KOPT-K1 (cell line): ENCODE results near the gene BCDIN3D.

Experiments
- H3K27ac ChIP-seq: fragments of 200-600 bp; sonication (generic); 2 replicates; pipeline ENCODE4 v1.5.1; 2016; ENCODE audit warnings: antibody characterized with exemption, mild to moderate bottlenecking, low read depth, low read length; ENCODE audit not compliant: poor library complexity, severe bottlenecking
- H3K36me3 ChIP-seq: fragments of 200-600 bp; sonication (generic); 2 replicates; pipeline ENCODE4 v1.5.1; 2017; ENCODE audit warnings: antibody characterized with exemption, mild to moderate bottlenecking, low read length, moderate library complexity; ENCODE audit not compliant: insufficient read depth
- H3K9me3 ChIP-seq: fragments of 200-600 bp; sonication (generic); 2 replicates; pipeline ENCODE4 v1.5.1; 2017; ENCODE audit warnings: antibody characterized with exemption, low read length, mild to moderate bottlenecking; ENCODE audit not compliant: insufficient read depth, poor library complexity, severe bottlenecking

Gene BCDIN3D, protein sequence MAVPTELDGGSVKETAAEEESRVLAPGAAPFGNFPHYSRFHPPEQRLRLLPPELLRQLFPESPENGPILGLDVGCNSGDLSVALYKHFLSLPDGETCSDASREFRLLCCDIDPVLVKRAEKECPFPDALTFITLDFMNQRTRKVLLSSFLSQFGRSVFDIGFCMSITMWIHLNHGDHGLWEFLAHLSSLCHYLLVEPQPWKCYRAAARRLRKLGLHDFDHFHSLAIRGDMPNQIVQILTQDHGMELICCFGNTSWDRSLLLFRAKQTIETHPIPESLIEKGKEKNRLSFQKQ

DNA sequence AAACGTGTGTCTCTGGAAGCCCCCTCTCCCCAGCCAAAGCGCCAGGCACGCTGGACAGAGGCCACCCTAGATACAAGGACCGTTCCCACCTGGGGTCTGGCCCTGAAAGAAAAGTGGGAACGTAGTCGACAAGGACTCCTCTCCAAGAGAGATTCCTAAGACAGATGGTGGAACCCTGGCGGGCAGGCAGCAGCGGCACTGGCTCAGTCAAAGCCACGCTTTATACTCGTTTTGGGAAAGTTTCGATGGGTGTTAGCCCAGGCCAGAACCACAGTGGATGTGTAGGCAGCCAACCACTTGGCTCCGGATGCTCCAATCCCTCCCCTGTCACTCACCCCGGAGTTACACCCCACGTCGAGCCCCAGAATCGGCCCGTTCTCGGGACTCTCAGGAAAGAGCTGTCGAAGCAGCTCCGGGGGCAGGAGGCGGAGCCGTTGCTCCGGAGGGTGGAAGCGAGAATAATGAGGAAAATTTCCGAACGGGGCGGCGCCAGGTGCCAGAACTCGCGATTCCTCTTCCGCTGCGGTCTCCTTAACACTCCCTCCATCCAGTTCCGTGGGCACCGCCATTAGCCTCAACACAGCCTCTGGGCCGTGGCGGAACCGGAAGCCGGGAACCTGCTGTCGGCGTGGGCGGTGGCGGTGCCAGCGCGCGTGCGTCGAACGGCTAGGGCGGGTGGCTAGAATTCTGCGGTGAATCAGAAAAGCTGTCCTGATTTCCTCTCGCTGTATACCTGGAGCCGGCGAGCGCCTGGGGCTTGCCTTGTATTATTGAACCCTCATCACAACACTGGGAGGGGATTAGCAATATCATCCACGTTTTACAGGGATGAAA, at the start of gene BCDIN3D:
Gene BCDIN3D (minus strand): TSS at position 588 of the 834 bp plus-strand sequence. CDS start 19 bp downstream, at position 569.
- Histone ChIP-seq H3K27ac (peak within 1 kb of the TSS; percentile 71), H3K9me3 (no peaks in the 10 kb centered on the region), H3K36me3 (peaks cover 5% of the 10 kb centered on the region; the same call in 1 of the 2 replicates)

DNA sequence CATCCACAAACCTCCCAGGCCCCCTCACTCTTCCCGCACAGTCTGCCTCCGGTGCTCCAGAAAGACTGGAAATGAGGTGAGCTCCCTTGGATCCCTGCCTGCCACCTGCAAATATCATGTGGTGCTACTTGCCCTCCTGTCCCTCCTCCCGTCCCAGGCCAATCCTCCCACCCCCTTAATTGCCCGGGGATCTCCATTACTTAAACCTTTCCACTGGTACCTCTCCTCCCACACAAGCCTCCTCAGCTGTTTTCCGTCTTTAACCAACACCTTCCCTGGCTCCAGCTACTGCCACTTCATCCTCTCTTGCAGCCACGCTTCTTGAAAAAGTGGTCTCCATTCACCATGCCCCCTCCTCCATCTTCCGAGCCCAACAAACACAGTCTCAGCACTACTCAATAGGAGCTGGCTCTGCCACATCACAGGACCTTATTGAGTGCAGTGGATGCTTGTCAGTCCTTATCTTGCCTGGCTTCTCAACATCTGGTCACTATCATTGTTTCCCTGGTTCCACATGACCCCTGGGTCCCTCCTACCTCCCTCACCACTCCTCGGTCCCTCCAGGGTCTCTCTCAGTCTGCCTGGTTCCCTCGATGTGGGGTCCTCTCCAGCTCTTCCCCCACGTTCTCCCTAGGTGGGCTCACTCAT, 49.3 kb upstream of the BCDIN3D start:
- Histone ChIP-seq H3K27ac (no peak overlapping the region), H3K9me3 (no peaks in the 10 kb centered on the region), H3K36me3 (no peaks in the 10 kb centered on the region)

DNA sequence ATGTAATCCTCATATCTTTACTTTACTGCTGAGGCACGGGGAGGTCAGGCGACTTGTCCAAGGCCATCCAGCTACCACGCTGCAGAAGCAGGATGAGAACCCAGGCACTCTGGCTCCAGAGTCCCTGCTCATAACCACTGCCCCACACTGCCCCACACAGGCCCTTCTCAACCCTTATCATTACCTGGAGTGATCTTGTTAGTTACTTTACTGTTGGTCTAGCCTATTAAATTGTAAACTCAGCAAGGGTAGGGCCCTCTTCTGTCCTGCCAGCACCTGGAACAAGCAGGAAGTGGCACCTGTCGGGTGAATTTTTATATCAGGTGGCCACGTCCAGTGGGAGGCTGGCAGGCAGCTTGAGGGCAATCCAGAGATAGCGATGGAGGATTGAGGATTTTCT, 48.6 kb upstream of the BCDIN3D start:
- no peak overlapping the region for H3K27ac ChIP-seq
- no peaks in the 10 kb centered on the region for H3K36me3 ChIP-seq
- H3K9me3 ChIP-seq: no peaks in the 10 kb centered on the region

DNA sequence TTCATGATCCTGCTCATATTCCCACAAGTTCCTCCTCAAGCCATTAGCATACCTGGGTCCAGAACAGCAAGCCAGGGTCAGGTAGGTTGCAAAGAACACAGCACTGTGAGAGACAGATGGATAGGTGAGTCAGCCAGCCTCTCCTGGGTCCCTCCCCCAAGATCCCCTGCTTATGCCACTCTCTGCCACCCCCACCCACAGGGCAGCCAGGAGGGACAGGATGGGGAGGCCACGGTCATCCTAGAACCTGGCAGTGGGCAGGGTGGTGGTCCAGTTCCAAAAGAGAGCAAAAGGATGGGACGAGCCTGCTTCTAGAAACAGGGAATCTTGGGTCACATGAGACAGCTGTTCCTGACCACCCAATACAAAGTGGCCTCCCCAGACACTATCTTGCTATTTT, 48.1 kb upstream of the BCDIN3D start:
- Histone ChIP-seq H3K27ac (no peak overlapping the region), H3K36me3 (no peaks in the 10 kb centered on the region), H3K9me3 (no peaks in the 10 kb centered on the region)

DNA sequence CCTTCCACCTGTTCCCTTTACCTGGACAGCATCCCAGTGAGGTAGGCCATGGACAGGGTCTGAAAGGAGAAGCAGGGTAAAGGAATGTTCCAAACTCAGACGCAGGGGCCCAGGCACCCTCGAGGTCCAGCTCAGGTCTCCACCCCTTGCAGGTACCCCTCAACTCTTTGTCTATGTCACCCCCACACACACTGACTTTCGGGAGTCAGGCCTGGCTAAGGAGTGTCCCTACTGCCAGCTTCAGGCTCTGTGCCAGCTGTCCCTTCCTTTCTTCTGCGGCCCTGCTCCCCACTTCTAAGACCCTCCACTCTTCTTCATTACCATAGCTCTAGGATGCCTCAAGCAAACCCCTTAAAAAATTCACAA, 47.2 kb upstream of the BCDIN3D start:
- H3K9me3 ChIP-seq: no peaks in the 10 kb centered on the region
- H3K36me3 ChIP-seq: no peaks in the 10 kb centered on the region
- no peak overlapping the region for H3K27ac ChIP-seq

DNA sequence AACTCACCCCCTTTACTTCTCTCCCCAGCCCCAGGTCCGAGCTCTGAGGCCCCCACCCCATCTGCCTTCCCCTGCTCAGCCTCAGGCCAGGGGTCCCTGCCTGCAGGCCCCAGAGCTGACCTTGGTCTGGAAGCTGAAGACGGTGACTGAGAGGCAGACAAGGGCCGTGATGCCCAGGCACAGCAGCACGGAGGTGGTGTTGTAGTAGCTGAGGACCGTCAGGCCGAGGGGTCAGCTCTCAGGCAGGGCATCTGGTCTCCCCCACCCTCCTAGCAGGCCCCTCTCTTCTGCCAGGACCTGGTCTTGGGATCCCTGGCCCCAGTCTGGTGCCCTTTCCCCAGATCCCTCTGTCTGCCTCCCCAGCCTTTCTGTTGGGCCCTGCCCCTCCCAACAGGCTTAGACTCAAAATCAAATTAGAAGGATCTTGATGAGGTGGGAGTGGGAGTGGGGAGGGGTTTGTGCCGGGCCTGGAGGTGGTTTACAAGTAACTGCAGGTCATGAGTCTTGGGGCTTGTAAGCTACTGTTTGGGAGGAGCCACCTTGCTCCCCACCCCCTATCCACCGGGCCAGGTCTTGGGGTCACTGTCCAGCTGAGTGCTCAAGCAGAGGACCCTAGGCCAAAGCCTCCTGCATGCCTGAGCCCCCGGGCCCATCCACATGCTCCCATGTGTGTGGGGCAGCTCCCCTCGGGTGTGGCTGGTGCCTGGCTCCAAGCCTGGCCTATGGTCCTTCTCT, 46.6 kb upstream of the BCDIN3D start:
- Histone ChIP-seq H3K27ac (no peak overlapping the region), H3K36me3 (no peaks in the 10 kb centered on the region), H3K9me3 (no peaks in the 10 kb centered on the region)

DNA sequence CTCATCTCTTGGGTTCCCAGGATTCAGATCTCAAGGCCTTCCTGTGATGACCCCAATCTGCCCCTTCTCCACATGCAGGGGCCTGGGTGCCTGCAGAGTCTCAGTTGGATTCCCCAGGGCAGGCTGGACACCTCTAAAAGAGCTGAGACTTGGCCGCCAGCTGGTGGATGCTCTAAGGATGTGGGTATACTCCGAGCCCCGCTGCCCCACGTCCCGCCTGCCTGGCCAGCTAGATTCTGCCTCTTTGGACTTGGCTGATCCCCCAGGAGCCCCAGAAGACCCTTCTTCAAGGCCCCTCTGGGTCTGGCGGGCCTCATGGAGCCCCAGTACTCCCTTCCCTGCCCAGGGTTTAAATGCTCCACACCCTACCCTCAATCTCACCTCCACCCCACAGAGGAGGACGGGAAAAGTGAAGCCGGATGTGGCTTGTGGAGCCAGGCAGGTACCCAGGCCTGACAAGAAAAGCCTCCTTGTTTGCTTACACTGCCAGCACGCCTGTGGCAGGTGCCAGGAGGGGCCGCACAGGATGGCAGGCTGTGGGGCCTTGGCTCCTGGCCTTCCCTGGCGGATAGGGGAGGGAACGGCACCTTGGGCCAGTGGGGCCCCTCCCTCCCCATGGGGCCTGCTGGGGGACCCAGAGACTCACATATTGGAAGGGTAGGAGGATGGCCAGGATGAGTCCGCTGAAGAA, 45.7 kb upstream of the BCDIN3D start:
- no peaks in the 10 kb centered on the region for H3K36me3 ChIP-seq
- no peaks in the 10 kb centered on the region for H3K9me3 ChIP-seq
- no peak overlapping the region for H3K27ac ChIP-seq

DNA sequence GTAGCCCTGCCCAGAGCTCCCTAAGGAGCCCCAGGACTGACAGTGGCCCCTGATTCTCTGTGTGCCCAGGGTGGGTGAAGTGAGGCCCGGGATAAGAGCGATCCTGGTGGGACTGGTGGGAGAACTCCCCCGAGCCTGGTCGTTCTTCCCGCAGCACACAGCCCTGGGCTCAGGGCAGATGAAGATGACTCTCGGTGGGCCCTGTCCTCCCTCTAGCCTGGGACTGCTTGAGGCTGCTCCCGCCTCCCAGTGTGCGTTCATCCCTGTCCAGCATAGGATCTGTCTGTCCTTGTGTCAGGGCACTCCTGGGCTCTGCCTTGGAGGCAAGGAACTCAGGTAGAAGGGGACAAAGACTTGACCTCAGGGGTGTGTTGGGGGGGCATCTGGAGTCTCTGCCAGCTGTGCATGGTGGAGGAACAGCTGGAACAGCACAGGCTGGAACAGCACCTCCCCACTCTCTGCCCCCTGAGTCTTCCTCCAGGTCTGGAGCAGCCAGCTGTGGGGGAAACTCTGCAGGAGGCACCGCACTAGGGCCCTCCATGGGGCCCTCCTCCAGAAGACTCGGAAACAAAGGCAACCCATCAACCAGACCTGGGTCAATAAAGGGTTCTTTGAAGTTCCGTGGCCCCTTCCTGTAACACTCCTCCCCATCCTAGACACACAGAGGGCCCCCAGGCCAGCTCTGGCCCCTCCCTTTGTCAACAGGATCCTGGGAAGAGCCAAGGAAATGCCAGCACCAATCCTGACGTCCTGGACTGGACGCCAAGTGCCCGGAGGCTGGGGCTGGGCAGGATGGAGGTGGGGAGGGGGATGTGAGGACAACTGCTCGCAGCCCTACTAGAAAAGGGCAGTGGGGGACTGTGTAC, 44.9 kb upstream of the BCDIN3D start:
- no peaks in the 10 kb centered on the region for H3K36me3 ChIP-seq
- H3K27ac ChIP-seq: no peak overlapping the region
- H3K9me3 ChIP-seq: no peaks in the 10 kb centered on the region

DNA sequence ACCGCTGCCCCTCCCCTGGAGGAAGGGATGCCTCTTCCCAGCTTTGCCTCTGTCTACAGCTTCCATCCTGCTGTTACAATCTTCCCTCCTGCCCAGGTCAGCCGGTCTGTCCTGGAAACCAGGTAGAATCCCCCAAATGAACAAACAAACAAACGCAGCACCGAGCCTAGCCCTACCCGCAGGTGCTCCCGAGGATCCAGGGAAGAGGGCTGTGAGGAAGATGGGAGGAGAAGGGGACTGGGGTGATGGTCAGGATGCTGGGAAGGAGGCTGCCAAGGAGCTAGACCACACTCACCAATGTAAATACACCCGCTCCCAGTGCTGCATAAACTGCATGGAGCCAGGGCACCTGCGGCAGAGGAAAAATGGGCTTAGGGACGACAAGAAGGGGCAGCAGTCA, 44.2 kb upstream of the BCDIN3D start:
- H3K27ac ChIP-seq: no peak overlapping the region
- no peaks in the 10 kb centered on the region for H3K36me3 ChIP-seq

DNA sequence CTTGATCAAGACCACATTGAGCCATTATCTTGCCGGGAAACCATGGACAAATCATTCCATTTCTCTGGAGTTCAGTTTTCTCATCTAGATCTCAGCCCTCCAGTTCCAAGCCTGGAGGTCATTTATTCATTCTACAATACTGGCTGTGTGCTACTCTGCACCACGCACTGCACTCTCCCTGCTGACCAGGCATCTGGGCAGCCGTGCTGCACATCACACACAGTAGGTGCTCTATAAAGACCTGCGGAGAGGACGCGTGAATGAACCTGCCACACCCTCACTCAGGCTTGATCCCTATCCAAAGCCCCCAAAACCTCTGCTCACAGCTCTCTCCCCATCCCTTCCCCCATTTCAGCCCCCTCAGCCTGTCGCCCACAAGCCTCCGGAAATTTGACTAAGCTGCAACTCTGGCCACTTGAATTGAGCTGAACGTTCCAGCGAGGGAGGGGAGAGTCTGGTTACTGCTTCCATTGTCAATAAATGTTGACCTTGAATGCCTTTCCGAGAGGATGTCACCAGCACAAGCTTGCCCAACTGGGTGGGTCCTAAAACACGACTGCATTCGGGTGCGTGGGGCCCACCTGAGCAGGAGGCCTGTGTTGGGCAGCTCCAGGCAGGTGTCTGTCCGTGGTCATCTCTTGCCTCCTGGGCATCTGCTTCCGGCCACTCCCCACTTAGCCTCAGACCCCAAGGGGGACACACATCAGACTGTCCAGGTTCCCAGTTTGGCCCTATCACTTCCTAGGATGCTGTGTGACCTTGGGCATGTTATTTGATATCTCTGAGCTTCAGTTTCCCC, 43.0 kb upstream of the BCDIN3D start:
- H3K27ac ChIP-seq: no peak overlapping the region
- H3K36me3 ChIP-seq: no peaks in the 10 kb centered on the region
- no peaks in the 10 kb centered on the region for H3K9me3 ChIP-seq

More for the DNA sequence above, 44.2 kb upstream of the BCDIN3D start:
- H3K9me3 ChIP-seq: no peaks in the 10 kb centered on the region

DNA sequence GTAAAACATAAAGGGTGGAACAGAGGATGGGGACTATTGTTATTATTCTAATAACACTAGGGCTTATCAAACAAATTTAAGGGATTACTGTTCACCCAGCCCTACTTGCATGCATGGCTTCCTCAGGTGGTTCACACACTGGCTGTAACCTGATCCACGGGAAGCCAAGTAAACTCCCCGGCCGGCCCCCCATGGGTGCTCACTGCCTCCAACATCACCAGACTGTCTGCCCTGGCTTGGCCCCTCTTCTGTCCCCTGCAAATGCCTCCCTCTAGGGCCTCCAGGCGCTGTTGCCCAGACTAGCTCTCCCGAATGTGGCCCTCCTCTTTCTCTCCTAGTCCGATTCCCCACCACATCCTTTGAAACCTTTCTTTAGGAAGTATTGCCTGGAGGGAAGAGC, 42.2 kb upstream of the BCDIN3D start:
- Histone ChIP-seq H3K36me3 (no peaks in the 10 kb centered on the region), H3K9me3 (no peaks in the 10 kb centered on the region), H3K27ac (no peak overlapping the region)

DNA sequence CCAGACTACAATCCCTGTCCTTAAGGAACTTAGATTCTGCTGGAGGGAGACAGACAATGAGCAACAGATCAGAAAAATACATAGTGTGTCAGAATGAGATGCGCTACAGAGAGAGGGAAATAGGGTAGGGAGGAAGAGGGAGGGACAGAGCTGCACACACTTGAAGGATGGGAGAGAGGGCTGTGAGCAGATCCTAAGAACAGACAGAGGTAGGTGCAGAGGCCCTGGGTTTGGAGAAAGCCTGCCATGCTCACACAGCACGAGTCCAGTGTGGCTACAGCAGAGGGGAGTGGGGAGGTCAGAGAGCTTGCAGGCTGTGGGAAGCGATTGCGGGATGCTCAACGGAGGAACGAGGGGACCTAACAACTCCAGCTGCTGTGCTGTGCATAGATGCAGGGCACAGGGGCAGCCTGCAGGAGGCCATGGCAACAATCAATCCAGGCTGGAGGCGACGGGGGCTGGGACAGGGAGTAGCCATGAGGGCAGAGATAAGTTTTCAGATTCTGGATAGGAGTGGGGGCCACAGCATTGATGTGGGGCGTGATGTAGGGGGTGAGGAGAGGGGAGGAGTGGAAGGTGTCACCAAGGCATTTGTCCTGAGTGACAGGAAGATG, 40.1 kb upstream of the BCDIN3D start:
- H3K9me3 ChIP-seq: peaks cover 5% of the 10 kb centered on the region
- no peaks in the 10 kb centered on the region for H3K36me3 ChIP-seq
- H3K27ac ChIP-seq: no peak overlapping the region
